ENCODE data around the gene BIRC2. TPM values are rescaled to one million over a fixed set of nuclear protein-coding genes. Genes with fewer than 3 reads are reported as not detected.

BIRC2 gene
- total RNA-seq, 1 experiment from 2014 or later: 76.8 TPM

DNA sequence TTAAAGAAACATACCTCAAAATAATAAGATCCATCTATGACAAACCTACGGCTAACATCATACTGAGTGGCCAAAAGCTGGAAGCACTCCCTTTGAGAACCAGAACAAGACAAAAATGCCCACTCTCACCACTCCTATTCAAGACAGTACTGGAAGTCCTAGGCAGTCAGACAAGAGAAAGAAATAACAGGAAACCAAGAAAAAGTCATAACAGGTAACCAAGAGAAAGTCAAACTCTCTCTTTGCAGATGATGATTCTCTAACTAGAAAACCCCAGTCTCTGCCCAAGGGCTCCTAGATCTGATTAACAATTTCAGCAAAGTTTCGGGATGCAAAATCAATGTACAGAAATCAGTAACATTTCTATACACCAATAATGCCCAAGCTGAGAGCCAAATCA is 70.0 kb downstream of the BIRC2 start:
- in situ Hi-C loops (cut with HindIII; ENCODE audit: low pct_unique_long_range_greater_than_20kb, low sequenced_read_pairs) (no loop called here), intact Hi-C loops (cut with micrococcal nuclease; ENCODE audit: unreplicated experiment) (no loop called here)
- no peak for ATAC-seq
- H3K9me3 ChIP-seq (ENCODE audit: control insufficient read depth, insufficient read depth, low read depth, low read length): no peaks in the 10 kb centered on the region
- H3K36me3 ChIP-seq (ENCODE audit: control insufficient read depth, insufficient read depth, low read length): no peaks in the 10 kb centered on the region; the same call in 1 of the 2 replicates
- BruUV-seq (replicated peaks): no TSS peak
- POLR2A ChIA-PET: interaction anchor here (0.7 kb wide), 1 partner anchor 14 kb away, joined by 4 read pairs; no protein-coding TSS in a partner anchor
- H3K27ac ChIP-seq (ENCODE audit: low read length): no peak overlapping the region
- TF ChIP-seq CTCF (IDR thresholded peaks at IDR 0.05) (no peak), TCF7L2 (IDR thresholded peaks at IDR 0.05; ENCODE audit: low read depth, low read length) (no peak), POLR2AphosphoS5 (IDR thresholded peaks at IDR 0.05; ENCODE audit: low read depth, low read length) (no peak), SIN3A (IDR thresholded peaks at IDR 0.05; ENCODE audit: borderline replicate concordance, insufficient read depth, low read depth, low read length) (no peak)
- TF ChIP-seq, protein P1, sequence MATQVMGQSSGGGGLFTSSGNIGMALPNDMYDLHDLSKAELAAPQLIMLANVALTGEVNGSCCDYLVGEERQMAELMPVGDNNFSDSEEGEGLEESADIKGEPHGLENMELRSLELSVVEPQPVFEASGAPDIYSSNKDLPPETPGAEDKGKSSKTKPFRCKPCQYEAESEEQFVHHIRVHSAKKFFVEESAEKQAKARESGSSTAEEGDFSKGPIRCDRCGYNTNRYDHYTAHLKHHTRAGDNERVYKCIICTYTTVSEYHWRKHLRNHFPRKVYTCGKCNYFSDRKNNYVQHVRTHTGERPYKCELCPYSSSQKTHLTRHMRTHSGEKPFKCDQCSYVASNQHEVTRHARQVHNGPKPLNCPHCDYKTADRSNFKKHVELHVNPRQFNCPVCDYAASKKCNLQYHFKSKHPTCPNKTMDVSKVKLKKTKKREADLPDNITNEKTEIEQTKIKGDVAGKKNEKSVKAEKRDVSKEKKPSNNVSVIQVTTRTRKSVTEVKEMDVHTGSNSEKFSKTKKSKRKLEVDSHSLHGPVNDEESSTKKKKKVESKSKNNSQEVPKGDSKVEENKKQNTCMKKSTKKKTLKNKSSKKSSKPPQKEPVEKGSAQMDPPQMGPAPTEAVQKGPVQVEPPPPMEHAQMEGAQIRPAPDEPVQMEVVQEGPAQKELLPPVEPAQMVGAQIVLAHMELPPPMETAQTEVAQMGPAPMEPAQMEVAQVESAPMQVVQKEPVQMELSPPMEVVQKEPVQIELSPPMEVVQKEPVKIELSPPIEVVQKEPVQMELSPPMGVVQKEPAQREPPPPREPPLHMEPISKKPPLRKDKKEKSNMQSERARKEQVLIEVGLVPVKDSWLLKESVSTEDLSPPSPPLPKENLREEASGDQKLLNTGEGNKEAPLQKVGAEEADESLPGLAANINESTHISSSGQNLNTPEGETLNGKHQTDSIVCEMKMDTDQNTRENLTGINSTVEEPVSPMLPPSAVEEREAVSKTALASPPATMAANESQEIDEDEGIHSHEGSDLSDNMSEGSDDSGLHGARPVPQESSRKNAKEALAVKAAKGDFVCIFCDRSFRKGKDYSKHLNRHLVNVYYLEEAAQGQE (IDR thresholded peaks at IDR 0.05; ENCODE audit: insufficient read depth in 1 of 2, low read depth in 2 of 2, low read length in 1 of 2): no peak
- peaks cover 6% of the 10 kb centered on the region for H3K4me1 ChIP-seq (ENCODE audit: control insufficient read depth, insufficient read depth, low read length)
- H3K4me3 ChIP-seq (ENCODE audit: low read depth in 2 of 2, low read length in 2 of 2): no peak overlapping the region
- DNase-seq (ENCODE audit: low read depth, low spot score): no peak
- H3K27me3 ChIP-seq (ENCODE audit: control insufficient read depth, insufficient read depth, low read length): no peaks in the 10 kb centered on the region
- CTCF ChIA-PET: no interaction called here

- no TSS peak for BruUV-seq (replicated peaks)
- TF ChIP-seq POLR2AphosphoS5 (IDR thresholded peaks at IDR 0.05; ENCODE audit: low read depth, low read length): no peak
- TF ChIP-seq CTCF (IDR thresholded peaks at IDR 0.05): no peak
- TF ChIP-seq, protein P1 (IDR thresholded peaks at IDR 0.05; ENCODE audit: insufficient read depth in 1 of 2, low read depth in 2 of 2, low read length in 1 of 2): no peak
- TF ChIP-seq SIN3A (IDR thresholded peaks at IDR 0.05; ENCODE audit: borderline replicate concordance, insufficient read depth, low read depth, low read length): no peak
- no peak for TF ChIP-seq TCF7L2 (IDR thresholded peaks at IDR 0.05; ENCODE audit: low read depth, low read length)
- Histone ChIP-seq H3K27ac (ENCODE audit: low read length) (no peak overlapping the region), H3K27me3 (ENCODE audit: control insufficient read depth, insufficient read depth, low read length) (no peaks in the 10 kb centered on the region), H3K9me3 (ENCODE audit: control insufficient read depth, insufficient read depth, low read depth, low read length) (no peaks in the 10 kb centered on the region), H3K36me3 (ENCODE audit: control insufficient read depth, insufficient read depth, low read length) (no peaks in the 10 kb centered on the region; the same call in 1 of the 2 replicates), H3K4me1 (ENCODE audit: control insufficient read depth, insufficient read depth, low read length) (peaks cover 3% of the 10 kb centered on the region; the same call in 1 of the 2 replicates), H3K4me3 (ENCODE audit: low read depth in 2 of 2, low read length in 2 of 2) (no peak overlapping the region)
- ChIA-PET POLR2A (interaction anchor here (0.8 kb wide), 1 partner anchor 12 kb away, joined by 3 read pairs; no protein-coding TSS in a partner anchor), CTCF (no interaction called here)
- intact Hi-C loops (cut with micrococcal nuclease; ENCODE audit: unreplicated experiment) (no loop called here), in situ Hi-C loops (cut with HindIII; ENCODE audit: low pct_unique_long_range_greater_than_20kb, low sequenced_read_pairs) (no loop called here)
- ATAC-seq: no peak
- DNase-seq (ENCODE audit: low read depth, low spot score): no peak
Observed at GRCh38 chr11:102419181-102419580, 72.2 kb downstream of the BIRC2 start.
